HepG2 (cell line): Measurements from ENCODE around the gene WBP1. TPM values are rescaled to one million over a fixed set of nuclear protein-coding genes. Genes with fewer than 3 reads are reported as not detected.

Source experiments
- CAMTA2 ChIP-seq: sonication (generic); formaldehyde crosslinking; IDR thresholded peaks from 2 replicates; pipeline ENCODE4 v1.4.0; 2020; ENCODE audit warnings: mild to moderate bottlenecking, missing genetic modification reagents, borderline replicate concordance
- CREM ChIP-seq, 2 experiments: sonication (generic) in 1 of 2; formaldehyde crosslinking in 1 of 2; IDR thresholded peaks; 2 replicates each; pipeline versions ENCODE4 v1.4.0 to v1.6.1; 2016 to 2020; ENCODE audit warnings: antibody characterized with exemption in 1 of 2, mild to moderate bottlenecking in 1 of 2, missing genetic modification reagents in 1 of 2
- GATA4 ChIP-seq: sonication (generic); IDR thresholded peaks from 2 replicates; pipeline ENCODE4 v1.6.1; 2016; ENCODE audit warnings: antibody characterized with exemption, low read depth, borderline replicate concordance
- HNF4G ChIP-seq, 2 experiments: sonication (generic) in 1 of 2; formaldehyde crosslinking in 1 of 2; IDR thresholded peaks; 2 replicates each; pipeline versions ENCODE4 v1.4.0 to v1.6.1; 2011 to 2020; ENCODE audit warnings: borderline replicate concordance in 2 of 2, low read depth in 2 of 2, mild to moderate bottlenecking in 2 of 2, low read length in 1 of 2, missing genetic modification reagents in 1 of 2, moderate library complexity in 1 of 2
- KLF11 ChIP-seq: IDR thresholded peaks from 2 replicates; pipeline ENCODE4 v1.6.1; 2016; ENCODE audit warnings: missing compliant biosample characterization
- KMT2B ChIP-seq: IDR thresholded peaks from 2 replicates; pipeline ENCODE4 v1.6.1; 2016; ENCODE audit warnings: missing genetic modification reagents, missing compliant biosample characterization
- NR2F2 ChIP-seq: IDR thresholded peaks from 2 replicates; pipeline ENCODE4 v1.6.1; 2012; ENCODE audit warnings: low read depth, inconsistent platforms, borderline replicate concordance
- NR2F6 ChIP-seq, 2 experiments: IDR thresholded peaks; 2 replicates each; pipeline ENCODE4 v1.6.1; 2016; ENCODE audit warnings: antibody characterized with exemption in 1 of 2, mild to moderate bottlenecking in 1 of 2
- PAXIP1 ChIP-seq: sonication (generic); formaldehyde crosslinking; conservative IDR thresholded peaks from 2 replicates; pipeline ENCODE4 v1.4.0; 2020; ENCODE audit warnings: mild to moderate bottlenecking, missing genetic modification reagents, moderate library complexity
- SIN3A ChIP-seq: IDR thresholded peaks from 2 replicates; pipeline ENCODE4 v1.6.1; 2011; ENCODE audit warnings: low read depth, mild to moderate bottlenecking, control low read depth, low read length, borderline replicate concordance
- TBX2 ChIP-seq: sonication (generic); formaldehyde crosslinking; IDR thresholded peaks from 2 replicates; pipeline ENCODE4 v1.5.0; 2020; ENCODE audit warnings: missing genetic modification reagents, mild to moderate bottlenecking, borderline replicate concordance
- THYN1 ChIP-seq: sonication (generic); formaldehyde crosslinking; IDR thresholded peaks from 2 replicates; pipeline ENCODE4 v1.8.1; 2023; ENCODE audit warnings: low read depth, mild to moderate bottlenecking, moderate library complexity, missing genetic modification reagents, borderline replicate concordance
- TOPORS ChIP-seq: sonication (generic); formaldehyde crosslinking; IDR thresholded peaks from 2 replicates; pipeline ENCODE4 v1.8.0; 2023; ENCODE audit warnings: mild to moderate bottlenecking, missing genetic modification reagents
- TSC22D2 ChIP-seq: sonication (generic); formaldehyde crosslinking; IDR thresholded peaks from 2 replicates; pipeline ENCODE4 v1.5.1; 2020; ENCODE audit warnings: missing genetic modification reagents, mild to moderate bottlenecking, borderline replicate concordance
- ZBTB21 ChIP-seq: sonication (generic); formaldehyde crosslinking; IDR thresholded peaks from 2 replicates; pipeline ENCODE4 v1.4.0; 2020; ENCODE audit warnings: missing genetic modification reagents
- ZNF121 ChIP-seq: sonication (generic); formaldehyde crosslinking; IDR thresholded peaks from 2 replicates; pipeline ENCODE4 v1.5.0; 2020; ENCODE audit warnings: mild to moderate bottlenecking, missing genetic modification reagents
- ZNF263 ChIP-seq: sonication (generic); formaldehyde crosslinking; IDR thresholded peaks from 2 replicates; pipeline ENCODE4 v1.4.0; 2020; ENCODE audit warnings: missing genetic modification reagents
- ZNF331 ChIP-seq: sonication (generic); formaldehyde crosslinking; IDR thresholded peaks from 2 replicates; pipeline ENCODE4 v1.4.0; 2020; ENCODE audit warnings: missing genetic modification reagents
- ZSCAN29 ChIP-seq: sonication (generic); formaldehyde crosslinking; conservative IDR thresholded peaks from 2 replicates; pipeline ENCODE4 v1.4.0; 2020; ENCODE audit warnings: mild to moderate bottlenecking, missing genetic modification reagents
- polyA plus RNA-seq, 8 experiments: library from polyadenylated mRNA; depleted of rRNA in 3 of 8; stranded (reverse) in 7 of 8; unstranded in 1 of 8; fragments of >200 nt; fragmentation: Illumina TruSeq in 4 of 8; extraction: Trizol in 4 of 8; gene quantifications; 2 replicates each; pipeline versions ENCODE4 v1.2.1 to v1.2.3, GENCODE V29; 2011 to 2016; ENCODE audit warnings: low read depth in 4 of 8, missing spikeins in 1 of 8, mixed read lengths in 1 of 8; ENCODE audit not compliant: insufficient read depth in 1 of 8
- total RNA-seq, 5 experiments: library from RNA; depleted of rRNA; stranded (reverse); fragments of >200 nt; fragmentation: Illumina TruSeq; extraction: Trizol; gene quantifications; 2 replicates each; pipeline ENCODE4 v1.2.3, GENCODE V29; 2016; ENCODE audit warnings: low read depth in 1 of 5
- TF ChIP-seq, protein P1 (sequence below): IDR thresholded peaks from 2 replicates; pipeline ENCODE4 v1.6.1; 2016; ENCODE audit warnings: mild to moderate bottlenecking

The WBP1 gene
- total and polyA plus RNA-seq, 2 of the 13 experiments (the other 11 are each of a cell fraction or from before 2014, with no cell fraction given) = 38.8 to 85.7 TPM

- TF ChIP-seq PAXIP1 (CRISPR knock-in tag) (peak; percentile 76; the same call in 1 of the 2 replicates), ZNF331 (peak; percentile 32), CAMTA2 (CRISPR knock-in tag) (peak; percentile 72; the same call in 1 of the 2 replicates), ZSCAN29 (CRISPR knock-in tag) (0 out of 2 replicates have a peak, but pooled peaks have one; percentile 58), GATA4 (no peak), ZBTB21 (CRISPR knock-in tag) (0 out of 2 replicates have a peak, but pooled peaks have one; percentile 24), NR2F2 (0 out of 2 replicates have a peak, but pooled peaks have one; percentile 17), SIN3A (no peak), THYN1 (no peak), ZNF121 (CRISPR knock-in tag) (0 out of 2 replicates have a peak, but pooled peaks have one; percentile 6), NR2F6 (IDR thresholded peaks at IDR 0.05) (peak; percentile 73), NR2F6 (CRISPR knock-in tag; IDR thresholded peaks at IDR 0.05) (no peak; the same call in 1 of the 2 replicates), KLF11 (CRISPR knock-in tag) (0 out of 2 replicates have a peak, but pooled peaks have one; percentile 12), ZNF263 (CRISPR knock-in tag) (peak; percentile 33), CREM (IDR thresholded peaks at IDR 0.05) (peak; percentile 70; the same call in 1 of the 2 replicates), CREM (CRISPR knock-in tag; IDR thresholded peaks at IDR 0.05) (no peak), HNF4G (IDR thresholded peaks at IDR 0.05; ENCODE audit: borderline replicate concordance, low read depth, low read length) (peak; percentile 66; the same call in 1 of the 2 replicates), HNF4G (CRISPR knock-in tag; IDR thresholded peaks at IDR 0.05; ENCODE audit: borderline replicate concordance, low read depth) (0 out of 2 replicates have a peak, but pooled peaks have one; percentile 50), TSC22D2 (CRISPR knock-in tag) (peak; percentile 25; the same call in 1 of the 2 replicates), TOPORS (no peak), KMT2B (CRISPR knock-in tag) (0 out of 2 replicates have a peak, but pooled peaks have one; percentile 33), TBX2 (CRISPR knock-in tag) (peak; percentile 26; the same call in 1 of the 2 replicates)
- TF ChIP-seq, protein P1, sequence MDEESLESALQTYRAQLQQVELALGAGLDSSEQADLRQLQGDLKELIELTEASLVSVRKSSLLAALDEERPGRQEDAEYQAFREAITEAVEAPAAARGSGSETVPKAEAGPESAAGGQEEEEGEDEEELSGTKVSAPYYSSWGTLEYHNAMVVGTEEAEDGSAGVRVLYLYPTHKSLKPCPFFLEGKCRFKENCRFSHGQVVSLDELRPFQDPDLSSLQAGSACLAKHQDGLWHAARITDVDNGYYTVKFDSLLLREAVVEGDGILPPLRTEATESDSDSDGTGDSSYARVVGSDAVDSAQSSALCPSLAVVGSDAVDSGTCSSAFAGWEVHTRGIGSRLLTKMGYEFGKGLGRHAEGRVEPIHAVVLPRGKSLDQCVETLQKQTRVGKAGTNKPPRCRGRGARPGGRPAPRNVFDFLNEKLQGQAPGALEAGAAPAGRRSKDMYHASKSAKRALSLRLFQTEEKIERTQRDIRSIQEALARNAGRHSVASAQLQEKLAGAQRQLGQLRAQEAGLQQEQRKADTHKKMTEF (CRISPR knock-in tag) = 0 out of 2 replicates have a peak, but pooled peaks have one; percentile 28
Observed at GRCh38 chr2:74496997-74497776, 38.9 kb downstream of the WBP1 start (continued).
